HG02571 (cell line): ENCODE measurements around the gene CTCFL.

Experiments
- ATAC-seq: cut with Tn5 transposase; IDR thresholded peaks from one replicate; pipeline ENCODE4 v1.9.1; 2021; ENCODE audit warnings: mild to moderate bottlenecking, moderate library complexity; ENCODE audit not compliant: unreplicated experiment

The CTCFL gene, protein sequence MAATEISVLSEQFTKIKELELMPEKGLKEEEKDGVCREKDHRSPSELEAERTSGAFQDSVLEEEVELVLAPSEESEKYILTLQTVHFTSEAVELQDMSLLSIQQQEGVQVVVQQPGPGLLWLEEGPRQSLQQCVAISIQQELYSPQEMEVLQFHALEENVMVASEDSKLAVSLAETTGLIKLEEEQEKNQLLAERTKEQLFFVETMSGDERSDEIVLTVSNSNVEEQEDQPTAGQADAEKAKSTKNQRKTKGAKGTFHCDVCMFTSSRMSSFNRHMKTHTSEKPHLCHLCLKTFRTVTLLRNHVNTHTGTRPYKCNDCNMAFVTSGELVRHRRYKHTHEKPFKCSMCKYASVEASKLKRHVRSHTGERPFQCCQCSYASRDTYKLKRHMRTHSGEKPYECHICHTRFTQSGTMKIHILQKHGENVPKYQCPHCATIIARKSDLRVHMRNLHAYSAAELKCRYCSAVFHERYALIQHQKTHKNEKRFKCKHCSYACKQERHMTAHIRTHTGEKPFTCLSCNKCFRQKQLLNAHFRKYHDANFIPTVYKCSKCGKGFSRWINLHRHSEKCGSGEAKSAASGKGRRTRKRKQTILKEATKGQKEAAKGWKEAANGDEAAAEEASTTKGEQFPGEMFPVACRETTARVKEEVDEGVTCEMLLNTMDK

GRCh38 chr20:57524511-57525176, at the start of gene CTCFL:
Gene CTCFL (minus strand): TSS chr20:57525140. CDS start chr20:57524205, 935 bp downstream.
- ATAC-seq, result no peak

DNA sequence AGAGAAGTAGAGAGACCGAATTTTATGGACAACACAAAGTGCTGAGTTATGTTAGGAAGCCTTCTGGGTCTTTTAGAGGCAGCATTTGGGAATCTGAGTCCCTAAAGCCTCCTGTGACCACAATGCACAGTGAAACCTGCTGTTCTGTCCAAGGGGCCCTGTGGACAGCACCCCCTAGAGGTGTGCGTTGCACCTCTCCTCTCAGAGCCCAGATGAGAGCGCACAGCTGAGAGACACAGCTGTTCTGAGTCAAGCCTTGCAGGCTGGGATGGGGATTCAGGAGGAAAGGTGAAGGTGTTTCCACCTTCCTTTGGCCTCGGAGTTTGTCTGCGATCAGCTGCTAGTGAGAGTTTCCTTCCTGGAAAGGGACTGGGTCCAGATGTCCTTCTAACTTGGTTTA, 49.0 kb upstream of the CTCFL start:
- no peak for ATAC-seq

DNA sequence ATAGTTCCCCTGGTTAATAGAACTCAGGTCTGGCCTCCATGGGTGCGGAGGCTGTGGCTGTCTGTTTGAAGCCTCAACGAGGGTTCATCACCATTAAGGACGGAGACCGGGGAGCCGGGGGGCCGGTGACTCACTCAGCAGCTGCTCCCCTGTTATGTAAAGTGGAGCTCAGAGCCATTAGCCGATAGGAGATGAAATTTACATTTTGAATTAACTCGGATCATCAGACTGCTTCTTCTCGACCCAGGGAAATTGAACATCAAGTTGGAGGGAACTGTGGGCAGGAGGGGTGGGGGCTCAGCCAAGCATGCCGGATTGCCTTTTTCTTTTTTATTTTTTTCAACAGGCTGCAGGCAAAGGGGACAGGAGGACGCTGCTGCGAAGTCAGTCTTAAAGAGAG, 48.3 kb upstream of the CTCFL start:
- ATAC-seq, result no peak

- no peak for ATAC-seq
These were observed 47.0 kb upstream of the CTCFL start for GRCh38 chr20:57571782-57572416.

DNA sequence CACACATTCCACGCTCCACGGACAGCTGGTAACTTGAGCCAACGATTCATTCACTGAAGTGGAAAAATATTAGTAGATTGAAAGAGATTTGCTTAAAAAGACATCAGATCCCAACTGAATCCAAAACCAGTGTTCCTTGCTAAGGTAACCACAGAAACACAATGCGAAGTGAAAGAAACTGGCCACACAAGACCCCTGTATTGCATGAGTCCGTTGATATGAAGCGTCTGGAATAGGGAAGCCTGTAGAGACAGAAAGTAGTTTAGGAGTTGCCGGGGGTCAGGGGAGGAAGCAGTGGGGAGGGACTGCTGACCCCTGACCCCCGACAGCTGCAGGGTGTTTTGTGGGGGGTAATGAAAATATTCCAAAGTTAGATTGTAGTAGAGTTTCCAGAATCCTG, 46.0 kb upstream of the CTCFL start:
- ATAC-seq, result no peak

DNA sequence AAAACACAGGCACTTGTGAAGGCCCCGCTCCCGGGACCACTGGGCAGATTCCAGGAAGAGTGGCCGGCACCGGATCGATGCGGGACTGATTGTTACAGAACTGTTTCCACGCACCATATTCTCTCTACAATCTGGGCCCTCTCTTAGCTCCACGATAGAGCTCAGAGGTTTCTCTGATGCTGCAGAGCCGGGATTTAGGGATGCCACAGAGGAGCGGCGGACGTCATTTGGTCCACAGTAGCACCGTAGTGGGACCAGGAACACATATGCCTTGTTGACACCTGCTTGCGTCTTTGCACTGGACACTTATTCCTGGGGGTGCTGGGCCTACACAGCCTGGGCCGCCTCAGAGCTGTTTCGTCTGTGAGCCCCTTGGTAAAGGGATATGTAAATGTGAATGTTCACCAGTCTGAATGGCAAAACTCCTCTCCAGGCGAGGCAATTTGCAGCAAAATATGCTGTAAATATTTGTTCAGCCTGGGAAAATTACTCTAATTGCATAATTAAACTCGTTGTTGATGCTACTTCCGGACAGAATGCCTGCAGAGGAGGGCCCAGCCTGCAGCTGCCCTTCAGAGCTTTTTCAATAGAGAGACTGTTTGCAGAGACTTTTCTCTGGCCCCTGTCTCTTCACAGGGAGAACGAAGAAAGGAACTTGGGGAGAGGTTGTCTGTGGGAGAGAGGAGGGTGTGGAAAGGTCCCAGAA, 45.4 kb upstream of the CTCFL start:
- no peak for ATAC-seq

DNA sequence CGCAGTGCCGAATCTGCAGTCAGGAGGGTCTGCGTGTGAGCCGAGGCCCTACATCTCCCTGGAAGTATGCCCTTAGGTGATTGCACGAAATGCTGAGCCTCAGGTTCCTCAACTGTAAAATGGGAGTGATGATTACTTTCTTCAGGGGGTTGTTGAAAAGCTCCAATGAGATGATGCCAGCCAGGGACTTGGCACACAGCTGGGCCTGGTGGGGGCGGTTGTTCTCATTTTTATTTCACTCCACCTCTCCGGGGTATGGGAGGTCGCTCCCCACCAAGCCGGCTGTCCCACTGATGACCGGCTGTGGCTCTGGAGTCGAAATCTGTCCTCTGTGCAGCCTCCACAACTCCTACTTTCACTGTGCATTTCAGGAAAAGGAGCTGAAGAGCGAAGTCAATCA, 44.0 kb upstream of the CTCFL start:
- ATAC-seq, result no peak

GRCh38 chr20:57568088-57568896, 43.4 kb upstream of the CTCFL start:
- no peak for ATAC-seq

DNA sequence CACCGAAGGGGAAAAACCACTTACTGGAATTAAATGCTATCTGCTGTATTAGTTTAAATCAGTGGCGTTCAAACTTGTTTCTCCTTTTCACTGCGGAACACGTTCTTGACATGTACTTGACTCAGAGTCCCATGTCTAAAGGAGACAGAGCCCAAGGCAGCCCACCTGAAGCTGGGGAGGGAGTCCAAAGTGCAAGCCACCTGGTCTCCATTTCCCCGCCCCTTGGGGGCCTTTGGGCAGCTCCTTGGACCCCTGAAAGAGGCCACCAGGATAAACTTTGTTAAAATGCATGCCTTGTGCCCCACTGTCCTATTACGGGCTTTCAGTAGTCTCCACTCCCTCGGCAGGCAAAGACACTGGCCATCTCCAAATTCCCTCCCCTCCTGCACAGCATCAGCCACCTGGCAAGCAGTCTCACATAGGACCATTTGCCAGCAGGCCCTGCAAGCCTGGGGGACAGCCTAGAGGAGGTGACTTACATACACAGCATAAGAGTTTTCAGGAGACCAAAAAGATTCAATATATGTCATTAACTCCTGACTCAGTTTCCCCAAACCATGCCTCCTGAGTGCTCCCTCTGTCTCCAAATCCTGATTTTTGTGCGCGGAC, 42.6 kb upstream of the CTCFL start:
- no peak for ATAC-seq

DNA sequence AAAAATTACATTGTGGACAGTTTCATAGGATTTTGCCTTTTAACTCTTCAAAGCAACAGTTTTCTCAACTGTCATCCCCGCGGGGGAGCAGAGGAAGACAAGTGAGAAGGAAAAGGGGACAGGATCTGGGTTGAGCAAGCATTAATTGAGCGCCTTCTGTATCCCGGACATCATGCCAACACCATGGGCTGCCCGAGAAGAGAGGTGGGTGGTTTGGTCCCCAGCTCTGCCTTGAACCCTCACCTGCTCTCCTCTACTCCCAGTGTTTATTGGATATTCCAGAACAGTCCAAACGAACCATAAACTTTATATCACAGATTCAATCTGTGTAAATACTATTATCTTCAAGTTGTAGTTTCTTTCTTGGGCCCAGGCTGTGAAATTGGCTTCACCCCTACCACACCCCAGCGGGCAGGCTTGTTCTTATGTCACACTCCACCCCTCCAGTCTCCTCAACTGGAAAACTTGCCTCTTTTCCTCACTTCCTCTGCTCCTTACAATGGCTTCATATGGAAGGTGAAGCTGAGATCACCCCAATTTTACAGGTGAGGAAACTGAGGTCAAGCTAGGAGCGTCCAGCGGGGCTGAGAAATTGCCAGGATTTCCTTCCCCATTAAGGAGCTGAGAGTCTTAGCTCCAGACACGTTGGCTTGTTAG, 42.0 kb upstream of the CTCFL start:
- ATAC-seq, result no peak

GRCh38 chr20:57566399-57566798, 41.5 kb upstream of the CTCFL start:
- no peak for ATAC-seq

GRCh38 chr20:57564951-57565642, 40.2 kb upstream of the CTCFL start:
- ATAC-seq, result no peak

GRCh38 chr20:57564180-57564802, 39.4 kb upstream of the CTCFL start:
- no peak for ATAC-seq

GRCh38 chr20:57563522-57563921, 38.6 kb upstream of the CTCFL start:
- no peak for ATAC-seq

DNA sequence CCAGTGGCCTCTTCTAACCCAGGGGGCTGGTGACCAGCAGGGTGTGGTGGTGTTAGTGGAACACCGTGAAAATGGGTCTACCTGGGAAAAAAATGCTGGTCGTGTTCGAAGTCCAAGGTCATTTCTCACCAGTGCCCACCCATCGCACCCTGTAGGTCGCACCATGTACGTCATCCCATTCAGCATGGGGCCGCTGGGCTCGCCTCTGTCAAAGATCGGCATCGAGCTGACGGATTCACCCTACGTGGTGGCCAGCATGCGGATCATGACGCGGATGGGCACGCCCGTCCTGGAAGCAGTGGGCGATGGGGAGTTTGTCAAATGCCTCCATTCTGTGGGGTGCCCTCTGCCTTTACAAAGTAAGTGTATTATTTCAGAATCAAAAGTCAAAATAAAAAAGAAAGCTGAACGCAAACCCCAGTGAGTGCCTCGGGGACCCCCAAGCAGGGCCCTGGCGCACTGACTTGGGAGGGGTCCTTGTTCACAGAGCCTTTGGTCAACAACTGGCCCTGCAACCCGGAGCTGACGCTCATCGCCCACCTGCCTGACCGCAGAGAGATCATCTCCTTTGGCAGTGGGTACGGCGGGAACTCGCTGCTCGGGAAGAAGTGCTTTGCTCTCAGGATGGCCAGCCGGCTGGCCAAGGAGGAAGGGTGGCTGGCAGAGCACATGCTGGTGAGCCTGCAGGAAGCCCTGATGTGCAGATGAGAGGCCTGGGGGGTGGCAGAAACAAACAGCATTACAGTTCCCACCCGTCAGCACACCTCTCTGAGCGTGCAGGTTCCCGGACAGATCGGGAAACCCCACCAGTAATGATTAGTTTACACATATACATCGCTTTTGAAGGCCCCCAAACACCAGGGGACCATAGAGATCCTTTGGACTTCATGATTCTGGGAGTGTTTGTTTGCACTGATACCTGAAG, 37.9 kb upstream of the CTCFL start:
- ATAC-seq, result no peak

DNA sequence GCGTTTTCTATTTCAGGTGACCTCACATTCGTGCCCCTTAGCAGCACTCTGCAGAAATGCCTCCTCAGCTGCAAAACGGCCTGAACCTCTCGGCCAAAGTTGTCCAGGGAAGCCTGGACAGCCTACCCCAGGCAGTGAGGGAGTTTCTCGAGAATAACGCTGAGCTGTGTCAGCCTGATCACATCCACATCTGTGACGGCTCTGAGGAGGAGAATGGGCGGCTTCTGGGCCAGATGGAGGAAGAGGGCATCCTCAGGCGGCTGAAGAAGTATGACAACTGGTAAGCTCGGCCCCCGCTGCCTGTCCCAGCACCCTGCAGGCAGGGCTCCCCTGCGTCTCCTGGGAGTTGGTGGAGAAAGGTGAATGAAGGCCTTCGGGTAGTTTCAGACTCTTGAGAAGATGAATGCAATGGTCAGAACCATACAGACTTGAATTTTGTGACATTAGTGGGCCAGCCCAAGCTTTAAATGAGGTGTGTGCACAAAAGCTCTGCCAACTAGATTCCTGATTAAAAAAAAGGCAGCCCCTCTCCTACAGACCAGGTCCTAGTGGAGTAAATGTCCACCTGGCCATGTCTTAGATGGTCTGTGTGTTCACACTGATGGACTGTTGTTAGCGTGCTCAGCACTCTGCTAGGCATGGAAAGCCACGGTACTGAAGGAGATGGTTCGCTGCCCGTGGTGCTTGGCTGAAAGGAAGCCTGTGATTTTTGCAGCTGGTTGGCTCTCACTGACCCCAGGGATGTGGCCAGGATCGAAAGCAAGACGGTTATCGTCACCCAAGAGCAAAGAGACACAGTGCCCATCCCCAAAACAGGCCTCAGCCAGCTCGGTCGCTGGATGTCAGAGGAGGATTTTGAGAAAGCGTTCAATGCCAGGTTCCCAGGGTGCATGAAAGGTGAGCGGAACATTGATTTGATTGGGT, 36.7 kb upstream of the CTCFL start:
- no peak for ATAC-seq
